Parathyroid adenoma (tissue), 2 donors: ENCODE results near the gene IREB2.

Experiments used
- H2AFZ ChIP-seq: fragments of 300-600 bp; sonication (generic); one replicate; pipeline ENCODE4 v1.7.0; 2017; ENCODE audit warnings: antibody characterized with exemption, mild to moderate bottlenecking
- H3K27ac ChIP-seq: fragments of 300-600 bp; sonication (generic); one replicate; pipeline ENCODE4 v1.7.0; 2017
- H3K27me3 ChIP-seq: fragments of 300-600 bp; sonication (generic); one replicate; pipeline ENCODE4 v1.7.0; 2017; ENCODE audit warnings: low read length; ENCODE audit not compliant: control insufficient read depth, insufficient read depth
- H3K36me3 ChIP-seq: fragments of 300-600 bp; sonication (generic); one replicate; pipeline ENCODE4 v1.7.0; 2017; ENCODE audit warnings: low read length; ENCODE audit not compliant: control insufficient read depth, insufficient read depth
- H3K4me1 ChIP-seq: fragments of 300-600 bp; sonication (generic); one replicate; pipeline ENCODE4 v1.7.0; 2017; ENCODE audit warnings: control low read depth
- H3K4me2 ChIP-seq: fragments of 300-600 bp; sonication (generic); one replicate; pipeline ENCODE4 v1.7.0; 2017; ENCODE audit warnings: low read length
- H3K4me3 ChIP-seq: fragments of 300-600 bp; sonication (generic); one replicate; pipeline ENCODE4 v1.7.0; 2017; ENCODE audit warnings: low read depth, low read length
- H3K79me2 ChIP-seq: fragments of 300-600 bp; sonication (generic); one replicate; pipeline ENCODE4 v1.7.0; 2017; ENCODE audit warnings: control low read depth
- H3K9ac ChIP-seq: fragments of 300-600 bp; sonication (generic); one replicate; pipeline ENCODE4 v1.7.0; 2017; ENCODE audit warnings: mild to moderate bottlenecking
- H3K9me3 ChIP-seq: fragments of 300-600 bp; sonication (generic); one replicate; pipeline ENCODE4 v1.7.0; 2017; ENCODE audit warnings: low read length; ENCODE audit not compliant: control insufficient read depth
- TF ChIP-seq, protein P1 (sequence below): fragments of 300-600 bp; sonication (generic); IDR thresholded peaks from one replicate; pipeline ENCODE4 v1.7.0; 2017; ENCODE audit warnings: antibody characterized with exemption, mild to moderate bottlenecking
- donor health status: primary hyperparathyroidism.

IREB2 gene

DNA sequence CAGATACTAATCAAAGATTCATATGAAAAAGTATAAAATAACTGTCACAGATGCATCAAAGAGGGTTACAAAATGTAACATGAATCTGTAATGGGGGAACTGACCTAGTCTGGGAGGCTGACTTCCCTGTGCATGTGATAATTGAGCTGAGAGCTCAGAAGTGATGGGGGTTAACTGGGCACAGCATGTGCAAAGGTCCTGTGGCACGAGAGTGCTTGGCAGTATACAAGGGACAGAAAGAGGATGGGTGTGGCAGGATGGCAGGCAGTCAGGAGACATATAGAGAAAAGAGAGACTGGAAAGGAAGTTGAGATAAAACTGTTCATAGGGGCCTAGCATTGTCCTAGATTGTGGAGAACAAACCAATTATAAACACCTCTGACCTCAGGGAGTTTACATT is 47.8 kb upstream of the IREB2 start:
- Histone ChIP-seq H3K27me3 (no peaks in the 10 kb centered on the region), H2AFZ (no peak overlapping the region), H3K36me3 (no peaks in the 10 kb centered on the region), H3K4me3 (no peak overlapping the region), H3K4me1 (no peaks in the 10 kb centered on the region), H3K9me3 (no peaks in the 10 kb centered on the region), H3K27ac (no peak overlapping the region), H3K79me2 (no peaks in the 10 kb centered on the region), H3K9ac (no peak overlapping the region), H3K4me2 (no peak overlapping the region)
- TF ChIP-seq, protein P1, sequence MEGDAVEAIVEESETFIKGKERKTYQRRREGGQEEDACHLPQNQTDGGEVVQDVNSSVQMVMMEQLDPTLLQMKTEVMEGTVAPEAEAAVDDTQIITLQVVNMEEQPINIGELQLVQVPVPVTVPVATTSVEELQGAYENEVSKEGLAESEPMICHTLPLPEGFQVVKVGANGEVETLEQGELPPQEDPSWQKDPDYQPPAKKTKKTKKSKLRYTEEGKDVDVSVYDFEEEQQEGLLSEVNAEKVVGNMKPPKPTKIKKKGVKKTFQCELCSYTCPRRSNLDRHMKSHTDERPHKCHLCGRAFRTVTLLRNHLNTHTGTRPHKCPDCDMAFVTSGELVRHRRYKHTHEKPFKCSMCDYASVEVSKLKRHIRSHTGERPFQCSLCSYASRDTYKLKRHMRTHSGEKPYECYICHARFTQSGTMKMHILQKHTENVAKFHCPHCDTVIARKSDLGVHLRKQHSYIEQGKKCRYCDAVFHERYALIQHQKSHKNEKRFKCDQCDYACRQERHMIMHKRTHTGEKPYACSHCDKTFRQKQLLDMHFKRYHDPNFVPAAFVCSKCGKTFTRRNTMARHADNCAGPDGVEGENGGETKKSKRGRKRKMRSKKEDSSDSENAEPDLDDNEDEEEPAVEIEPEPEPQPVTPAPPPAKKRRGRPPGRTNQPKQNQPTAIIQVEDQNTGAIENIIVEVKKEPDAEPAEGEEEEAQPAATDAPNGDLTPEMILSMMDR = no peak

DNA sequence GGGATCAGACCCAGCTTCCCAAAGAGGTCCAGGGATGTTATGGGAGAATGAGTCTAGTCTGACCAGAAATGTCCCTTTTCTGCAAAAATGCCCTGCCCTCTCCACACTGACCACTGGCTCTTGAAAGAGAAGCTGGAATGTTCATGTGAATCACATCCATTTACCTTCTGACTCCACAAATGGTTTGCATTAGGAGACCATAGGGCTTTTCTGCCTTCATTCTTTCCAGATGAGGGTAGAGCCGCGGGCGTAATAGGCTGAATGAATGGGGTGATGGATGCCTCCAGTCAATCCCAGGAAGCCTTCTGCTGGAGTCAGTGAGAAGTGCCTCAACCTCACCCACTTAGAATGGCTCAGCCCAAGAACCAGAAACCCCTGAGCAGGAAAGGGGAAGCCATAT is 47.2 kb upstream of the IREB2 start:
- Histone ChIP-seq H3K79me2 (no peaks in the 10 kb centered on the region), H3K4me2 (no peak overlapping the region), H2AFZ (no peak overlapping the region), H3K4me3 (no peak overlapping the region), H3K9ac (no peak overlapping the region), H3K36me3 (no peaks in the 10 kb centered on the region), H3K4me1 (no peaks in the 10 kb centered on the region), H3K27me3 (no peaks in the 10 kb centered on the region), H3K27ac (no peak overlapping the region), H3K9me3 (no peaks in the 10 kb centered on the region)
- TF ChIP-seq, protein P1 = no peak

DNA sequence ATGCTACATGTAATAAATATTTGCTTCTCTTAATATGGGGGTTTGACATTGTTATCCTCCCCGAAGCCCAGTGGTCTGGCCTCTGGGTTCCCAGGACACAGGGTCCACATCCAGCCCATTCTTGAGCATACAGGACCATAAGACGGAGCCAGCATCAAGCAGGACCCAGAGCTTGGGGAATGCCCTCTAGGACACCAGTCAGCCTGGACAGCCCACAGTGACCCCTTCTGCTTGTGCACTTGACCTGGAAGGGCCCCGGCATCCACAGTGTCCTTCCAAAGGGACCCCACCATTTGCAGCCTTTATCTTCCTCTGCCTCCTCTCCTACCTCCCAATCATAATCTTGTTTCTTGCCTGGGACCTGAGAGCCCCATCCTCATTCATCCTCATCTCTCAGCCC is 46.2 kb upstream of the IREB2 start:
- Histone ChIP-seq H3K4me2 (no peak overlapping the region), H3K4me1 (no peaks in the 10 kb centered on the region), H3K9me3 (no peaks in the 10 kb centered on the region), H2AFZ (no peak overlapping the region), H3K36me3 (no peaks in the 10 kb centered on the region), H3K9ac (no peak overlapping the region), H3K27me3 (no peaks in the 10 kb centered on the region), H3K4me3 (no peak overlapping the region), H3K27ac (no peak overlapping the region), H3K79me2 (no peaks in the 10 kb centered on the region)
- TF ChIP-seq, protein P1 = no peak

DNA sequence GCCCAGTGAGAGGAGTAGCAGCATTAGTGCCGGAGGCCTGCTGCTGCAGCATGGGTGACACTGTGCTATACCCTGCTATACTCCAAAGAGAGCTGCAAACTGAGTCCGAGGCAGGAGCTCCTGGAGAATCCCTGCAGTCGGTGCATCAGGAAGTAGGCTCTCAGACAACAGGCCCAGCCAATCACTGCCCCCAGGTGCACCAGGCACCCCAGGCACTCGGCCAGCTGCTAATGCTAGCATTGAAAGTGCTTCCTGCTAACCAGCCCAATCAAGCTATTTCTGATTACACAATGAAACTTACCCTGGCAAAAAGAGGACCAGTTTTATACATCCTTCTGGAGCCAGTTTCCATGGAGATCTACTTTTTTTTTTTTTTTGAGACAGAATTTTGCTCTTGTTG is 45.6 kb upstream of the IREB2 start:
- no peak overlapping the region for H3K27ac ChIP-seq
- H3K9me3 ChIP-seq = no peaks in the 10 kb centered on the region
- TF ChIP-seq, protein P1 = no peak
- H3K27me3 ChIP-seq = no peaks in the 10 kb centered on the region
- H3K9ac ChIP-seq = no peak overlapping the region
- no peaks in the 10 kb centered on the region for H3K4me1 ChIP-seq
- H3K36me3 ChIP-seq = no peaks in the 10 kb centered on the region
- no peak overlapping the region for H3K4me3 ChIP-seq
- no peak overlapping the region for H3K4me2 ChIP-seq
- H2AFZ ChIP-seq = no peak overlapping the region
- H3K79me2 ChIP-seq = no peaks in the 10 kb centered on the region

DNA sequence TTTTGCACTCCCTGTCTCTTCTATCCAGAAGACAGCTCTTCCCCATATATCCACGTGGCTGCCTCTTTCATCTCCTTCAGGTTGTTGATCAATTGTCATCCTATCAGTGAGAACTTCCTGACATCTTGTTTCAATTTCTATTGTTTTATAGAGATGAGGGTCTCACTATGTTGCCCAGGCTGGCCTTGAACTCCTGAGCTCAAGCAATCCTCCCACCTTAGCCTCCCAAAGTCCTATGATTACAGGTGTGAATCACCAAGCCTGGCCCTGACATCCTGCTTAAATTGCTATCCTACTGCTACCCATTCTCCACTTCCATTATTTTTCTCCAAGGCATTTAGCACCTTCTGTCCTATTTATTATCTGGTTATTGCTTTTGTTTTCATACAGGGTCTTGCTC is 44.9 kb upstream of the IREB2 start:
- TF ChIP-seq, protein P1 = no peak
- no peaks in the 10 kb centered on the region for H3K36me3 ChIP-seq
- H3K79me2 ChIP-seq = no peaks in the 10 kb centered on the region
- H3K27ac ChIP-seq = no peak overlapping the region
- no peaks in the 10 kb centered on the region for H3K27me3 ChIP-seq
- no peak overlapping the region for H2AFZ ChIP-seq
- H3K4me2 ChIP-seq = no peak overlapping the region
- no peaks in the 10 kb centered on the region for H3K4me1 ChIP-seq
- no peaks in the 10 kb centered on the region for H3K9me3 ChIP-seq
- no peak overlapping the region for H3K4me3 ChIP-seq
- no peak overlapping the region for H3K9ac ChIP-seq
